Activated CD4-positive, CD25-positive, alpha-beta regulatory T cell treated with anti-CD3 and anti-CD28 coated beads, Interleukin-2, amount 50 U/mL, for 24 hours (primary cell): ENCODE data around the gene LRRC32.

Source experiments
- ATAC-seq, 2 donors: fragments of 150-1000 bp; cut with Tn5 transposase; one replicate each; pipeline ENCODE4 v1.10.0; 2021; ENCODE audit warnings: mild to moderate bottlenecking in 1 of 2, moderate library complexity in 1 of 2

LRRC32 gene

GRCh38 chr11:76662656-76663485 lies 7.7 kb downstream of the LRRC32 start:
- no peak for ATAC-seq

GRCh38 chr11:76661834-76662434 lies 8.6 kb downstream of the LRRC32 start:
- ATAC-seq, result no peak

GRCh38 chr11:76661306-76661751 lies 9.2 kb downstream of the LRRC32 start:
- no peak for ATAC-seq

GRCh38 chr11:76660533-76661305 lies 9.8 kb downstream of the LRRC32 start:
- ATAC-seq, result no peak

GRCh38 chr11:76659672-76660532 lies 10.6 kb downstream of the LRRC32 start:
- ATAC-seq, result no peak

GRCh38 chr11:76658651-76659650 lies 11.6 kb downstream of the LRRC32 start:
- ATAC-seq, result peak in 1 of 2 donors; percentile 3

- ATAC-seq, result no peak
These were observed 12.3 kb downstream of the LRRC32 start for GRCh38 chr11:76658231-76658630.

- ATAC-seq, result no peak
These were observed 13.1 kb downstream of the LRRC32 start for GRCh38 chr11:76657187-76658170.

- ATAC-seq, result no peak
These were observed 13.9 kb downstream of the LRRC32 start for GRCh38 chr11:76656571-76657081.

- ATAC-seq, result no peak
These were observed 14.5 kb downstream of the LRRC32 start for GRCh38 chr11:76656050-76656531.

GRCh38 chr11:76655501-76656049 lies 15.0 kb downstream of the LRRC32 start:
- ATAC-seq, result no peak

- no peak for ATAC-seq
These were observed 15.6 kb downstream of the LRRC32 start for GRCh38 chr11:76654980-76655379.

- no peak for ATAC-seq
These were observed 16.2 kb downstream of the LRRC32 start for GRCh38 chr11:76654298-76654851.

- ATAC-seq, result no peak
These were observed 16.8 kb downstream of the LRRC32 start for GRCh38 chr11:76653674-76654284.

- no peak for ATAC-seq
These were observed 17.4 kb downstream of the LRRC32 start for GRCh38 chr11:76653012-76653673.

GRCh38 chr11:76649851-76650372 lies 20.6 kb downstream of the LRRC32 start:
- ATAC-seq, result no peak

GRCh38 chr11:76649011-76649410 lies 21.5 kb downstream of the LRRC32 start:
- no peak for ATAC-seq
